Esophagus squamous epithelium (tissue), 4 donors: Measurements from ENCODE around the gene RNF113B.

Experiments
- POLR2A ChIP-seq, 4 donors: fragments of 450-650 bp; IDR thresholded peaks; one replicate each; pipeline ENCODE4 v1.6.1; 2017; ENCODE audit warnings: antibody characterized with exemption in 4 of 4, mild to moderate bottlenecking in 4 of 4, moderate library complexity in 3 of 4
- TF ChIP-seq, protein P1 (sequence below), 6 experiments: fragments of 450-650 bp in 4 of 6; fragments of 200-600 bp in 2 of 6; sonication (generic) in 2 of 6; IDR thresholded peaks; one replicate each; pipeline ENCODE4 v1.5.1; 2016 to 2019; ENCODE audit warnings: antibody characterized with exemption in 6 of 6, mild to moderate bottlenecking in 4 of 6, moderate library complexity in 4 of 6

DNA sequence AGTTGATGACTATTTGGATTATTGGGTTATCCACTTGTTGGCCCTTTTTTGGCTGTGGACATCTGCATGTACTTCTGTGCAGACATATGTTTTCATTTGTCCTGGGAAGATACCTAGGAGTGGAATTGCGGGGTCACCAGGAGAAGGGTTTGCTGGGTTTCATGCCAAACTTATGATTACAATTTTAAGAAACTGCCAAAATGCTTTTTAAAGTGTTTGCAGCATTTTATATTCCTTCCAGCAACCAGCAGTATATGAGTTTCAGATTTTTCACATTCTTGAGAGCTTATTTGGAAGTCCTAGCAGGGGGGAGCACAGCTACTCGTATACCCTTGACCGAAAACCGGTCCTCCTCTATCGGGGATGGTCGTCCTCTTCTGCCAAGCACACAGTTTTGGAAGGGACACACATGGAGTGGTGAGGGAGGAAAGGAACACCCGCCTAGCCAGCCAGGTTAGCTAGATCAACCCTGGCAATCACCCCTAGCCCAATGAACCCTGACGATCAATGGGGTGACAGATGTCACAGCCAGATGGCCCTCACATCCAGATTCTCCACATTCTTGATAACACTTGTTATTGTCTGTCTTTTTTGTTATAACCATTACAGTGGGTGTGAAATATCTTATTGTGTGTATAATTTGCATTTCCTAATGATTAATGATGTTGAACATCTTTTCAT is 26.7 kb upstream of the RNF113B start:
- TF ChIP-seq, protein P1, sequence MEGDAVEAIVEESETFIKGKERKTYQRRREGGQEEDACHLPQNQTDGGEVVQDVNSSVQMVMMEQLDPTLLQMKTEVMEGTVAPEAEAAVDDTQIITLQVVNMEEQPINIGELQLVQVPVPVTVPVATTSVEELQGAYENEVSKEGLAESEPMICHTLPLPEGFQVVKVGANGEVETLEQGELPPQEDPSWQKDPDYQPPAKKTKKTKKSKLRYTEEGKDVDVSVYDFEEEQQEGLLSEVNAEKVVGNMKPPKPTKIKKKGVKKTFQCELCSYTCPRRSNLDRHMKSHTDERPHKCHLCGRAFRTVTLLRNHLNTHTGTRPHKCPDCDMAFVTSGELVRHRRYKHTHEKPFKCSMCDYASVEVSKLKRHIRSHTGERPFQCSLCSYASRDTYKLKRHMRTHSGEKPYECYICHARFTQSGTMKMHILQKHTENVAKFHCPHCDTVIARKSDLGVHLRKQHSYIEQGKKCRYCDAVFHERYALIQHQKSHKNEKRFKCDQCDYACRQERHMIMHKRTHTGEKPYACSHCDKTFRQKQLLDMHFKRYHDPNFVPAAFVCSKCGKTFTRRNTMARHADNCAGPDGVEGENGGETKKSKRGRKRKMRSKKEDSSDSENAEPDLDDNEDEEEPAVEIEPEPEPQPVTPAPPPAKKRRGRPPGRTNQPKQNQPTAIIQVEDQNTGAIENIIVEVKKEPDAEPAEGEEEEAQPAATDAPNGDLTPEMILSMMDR (IDR thresholded peaks at IDR 0.05) = no peak
- no peak for TF ChIP-seq POLR2A (IDR thresholded peaks at IDR 0.05)
